K562 (cell line): Measurements from ENCODE around the gene NRP2. TPM values are rescaled to one million over a fixed set of nuclear protein-coding genes. Genes with fewer than 3 reads are reported as not detected.

ENCODE experiments used
- ATAC-seq: fragments of 200-7000 bp; cut with Tn5 transposase; 3 replicates; pipeline ENCODE4 v1.9.1; 2020; ENCODE audit warnings: moderate library complexity
- BruUV-seq: library from RNA; stranded (reverse); fragments of 400-500 nt; replicated peaks from 2 replicates; lab custom pipeline; 2021; lab: Mats Ljungman, UMichigan
- CTCF ChIA-PET: fragments of 300-600 bp; formaldehyde crosslinking; extraction: SDS; loops from one replicate; lab custom pipeline; 2021; ENCODE audit warnings: low intra/inter-chr PET ratio; lab: Yijun Ruan, JAX
- POLR2A ChIA-PET: fragments of 300-600, 350-650 bp; sonication (Branson Sonifier 250); formaldehyde crosslinking; extraction: SDS; loops from one replicate; lab custom pipeline; 2021; ENCODE audit warnings: antibody characterized with exemption, inconsistent platforms; lab: Yijun Ruan, JAX
- DNase-seq, 4 experiments: peaks; one replicate each; pipeline versions ENCODE4 v3.0.0 to v3.0.0-alpha.2; 2011 to 2018; ENCODE audit warnings: low spot score in 3 of 4, mixed read lengths in 3 of 4; ENCODE audit errors: extremely low read depth in 1 of 4
- FAIRE-seq: peaks from 2 replicates; lab custom pipeline; 2011; peaks lifted over from hg19 to GRCh38; lab: Jason Lieb, UNC
- H2AFZ ChIP-seq: 2 replicates; pipeline ENCODE4 v1.6.0; 2011; ENCODE audit warnings: low read depth, low read length, control low read depth, inconsistent platforms
- H3K27ac ChIP-seq: fragments of 200-600 bp; 3 replicates; pipeline ENCODE4 v1.8.0; 2011; ENCODE audit warnings: low read depth, mild to moderate bottlenecking, control low read depth, inconsistent platforms, low read length, moderate library complexity, mixed read lengths; ENCODE audit errors: extremely low read depth
- H3K27me3 ChIP-seq, 2 experiments: fragments of 300-600 bp in 1 of 2; 2 replicates in 1 of 2; 3 replicates in 1 of 2; pipeline versions ENCODE4 v1.6.0 to v1.8.0; 2011; ENCODE audit warnings: inconsistent platforms in 2 of 2, low read length in 2 of 2, mild to moderate bottlenecking in 1 of 2, mixed read lengths in 1 of 2, moderate library complexity in 1 of 2; ENCODE audit not compliant: control insufficient read depth in 2 of 2, insufficient read depth in 2 of 2
- H3K36me3 ChIP-seq: fragments of 300-600 bp; 3 replicates; pipeline ENCODE4 v1.8.0; 2011; ENCODE audit warnings: mild to moderate bottlenecking, low read length, inconsistent platforms; ENCODE audit not compliant: control insufficient read depth, insufficient read depth
- H3K4me1 ChIP-seq, 2 experiments: fragments of 200-600 bp in 1 of 2; replicated peaks in 1 of 2; 2 replicates in 1 of 2; 3 replicates in 1 of 2; pipeline versions ENCODE4 v1.5.1 to v1.8.0; 2011; ENCODE audit warnings: inconsistent platforms in 2 of 2, low read length in 2 of 2, mild to moderate bottlenecking in 1 of 2, mixed read lengths in 1 of 2, moderate library complexity in 1 of 2; ENCODE audit not compliant: control insufficient read depth in 2 of 2, insufficient read depth in 2 of 2
- H3K4me2 ChIP-seq: 2 replicates; pipeline ENCODE4 v1.6.1; 2011; ENCODE audit warnings: low read length, control low read depth, inconsistent platforms, mixed read lengths; ENCODE audit not compliant: insufficient read depth
- H3K4me3 ChIP-seq: fragments of 200-600 bp; sonication (generic), shearing (Covaris generic); 2 replicates; pipeline ENCODE4 v1.5.1; 2016; ENCODE audit warnings: control low read depth, inconsistent platforms
- H3K79me2 ChIP-seq: fragments of 200-600 bp; 3 replicates; pipeline ENCODE4 v1.8.0; 2011; ENCODE audit warnings: low read length, inconsistent platforms; ENCODE audit not compliant: control insufficient read depth, insufficient read depth
- H3K9ac ChIP-seq, 2 experiments: 2 replicates each; pipeline versions ENCODE4 v1.6.0 to v1.6.1; 2011; ENCODE audit warnings: low read depth in 2 of 2, low read length in 2 of 2, control low read depth in 1 of 2, inconsistent platforms in 1 of 2, mild to moderate bottlenecking in 1 of 2, mixed read lengths in 1 of 2; ENCODE audit not compliant: insufficient read depth in 1 of 2
- H3K9me1 ChIP-seq: one replicate; pipeline ENCODE4 v1.6.0; 2011; ENCODE audit warnings: inconsistent platforms, mild to moderate bottlenecking, low read length, moderate library complexity; ENCODE audit not compliant: control insufficient read depth, insufficient read depth
- H3K9me3 ChIP-seq: replicated peaks from 2 replicates; pipeline ENCODE4 v1.5.1; 2011; ENCODE audit warnings: low read depth, low read length, inconsistent platforms; ENCODE audit not compliant: control insufficient read depth, insufficient read depth
- H4K20me1 ChIP-seq: replicated peaks from 2 replicates; pipeline ENCODE4 v1.6.1; 2011; ENCODE audit warnings: low read length, inconsistent platforms, mixed read lengths; ENCODE audit not compliant: control insufficient read depth, insufficient read depth
- BCOR ChIP-seq: fragments of 450-650 bp; IDR thresholded peaks from 2 replicates; pipeline ENCODE4 v1.6.1; 2016
- CHCHD3 ChIP-seq: fragments of 250-450 bp; sonication (Bioruptor Pico); IDR thresholded peaks from 2 replicates; pipeline ENCODE4 v2.1.2; 2022; ENCODE audit warnings: mild to moderate bottlenecking
- CREB5 ChIP-seq: fragments of 250-450 bp; sonication (Bioruptor Pico); IDR thresholded peaks from 2 replicates; pipeline ENCODE4 v1.5.0; 2020; ENCODE audit warnings: mild to moderate bottlenecking
- HDAC6 ChIP-seq: IDR thresholded peaks from 2 replicates; pipeline ENCODE4 v1.6.1; 2012; ENCODE audit warnings: low read depth, mild to moderate bottlenecking, control low read depth, inconsistent platforms, low read length, moderate library complexity
- NFATC3 ChIP-seq: fragments of 450-650 bp; IDR thresholded peaks from 2 replicates; pipeline ENCODE4 v1.6.1; 2017; ENCODE audit warnings: mild to moderate bottlenecking
- NFE2L1 ChIP-seq: fragments of 450-650 bp; IDR thresholded peaks from 2 replicates; pipeline ENCODE4 v1.6.1; 2016; ENCODE audit warnings: missing genetic modification characterization, low read depth, mild to moderate bottlenecking, missing compliant biosample characterization, moderate library complexity, borderline replicate concordance
- PML ChIP-seq: IDR thresholded peaks from 2 replicates; pipeline ENCODE4 v1.6.1; 2012; ENCODE audit warnings: low read length, inconsistent platforms
- PRDM10 ChIP-seq: fragments of 450-650 bp; IDR thresholded peaks from 2 replicates; pipeline ENCODE4 v1.6.1; 2018; ENCODE audit not compliant: partially characterized antibody
- YBX1 ChIP-seq: fragments of 450-650 bp; IDR thresholded peaks from 2 replicates; pipeline ENCODE4 v1.7.1; 2016; ENCODE audit warnings: mild to moderate bottlenecking
- ZNF398 ChIP-seq: fragments of 250-450 bp; sonication (Bioruptor Pico); IDR thresholded peaks from 2 replicates; pipeline ENCODE4 v1.8.0; 2021; ENCODE audit warnings: moderate library complexity, mild to moderate bottlenecking, inconsistent platforms
- ZNF445 ChIP-seq: fragments of 250-450 bp; sonication (Bioruptor Pico); IDR thresholded peaks from 2 replicates; pipeline ENCODE4 v1.4.0; 2020; ENCODE audit warnings: low read depth, mild to moderate bottlenecking, moderate library complexity
- ZNF766 ChIP-seq: fragments of 200-800 bp; sonication (Bioruptor generic); conservative IDR thresholded peaks from 2 replicates; pipeline ENCODE4 v1.6.1; 2016; ENCODE audit warnings: missing genetic modification characterization, missing compliant biosample characterization
- WGBS: fragments of 100-300 bp; shearing (Covaris generic); methylation state at CpG from one replicate; pipeline ENCODE4 v1.1.6; 2016; ENCODE audit warnings: low coverage, mixed read lengths; ENCODE audit not compliant: insufficient coverage; ENCODE audit errors: missing lambda C conversion rate; 5-methylcytosine and 5-hydroxymethylcytosine counted together
- in situ Hi-C: fragments of 300-500 bp; cut with MboI; formaldehyde crosslinking; loops from 4 replicates; pipeline ENCODE4 v1.15.0; 2018; ENCODE audit warnings: inconsistent platforms, mixed read lengths
- intact Hi-C: fragments of 100-400 bp; cut with micrococcal nuclease; formaldehyde crosslinking; loops from 2 replicates; pipeline ENCODE4 v1.14.2; 2022
- polyA plus RNA-seq, 8 experiments: library from polyadenylated mRNA; depleted of rRNA in 4 of 8; stranded (reverse) in 5 of 8; unstranded in 3 of 8; fragments of >200 nt; fragmentation: Nextera tagmentation in 2 of 8; fragmentation: Illumina TruSeq in 1 of 8; extraction: Ambion mirVana in 2 of 8; extraction: Trizol in 1 of 8; gene quantifications; 2 replicates each; pipeline versions ENCODE4 v1.2.1 to v1.2.3, GENCODE V29; 2011 to 2014; ENCODE audit warnings: inconsistent platforms in 1 of 8, missing spikeins in 1 of 8
- total RNA-seq, 7 experiments: library from RNA; depleted of rRNA in 6 of 7; stranded (reverse); fragments of >200 nt in 6 of 7; fragmentation: Illumina TruSeq in 2 of 7; extraction: Trizol in 2 of 7; gene quantifications; 2 replicates each; pipeline versions ENCODE4 v1.2.1 to v1.2.3, GENCODE V29; 2011 to 2021; ENCODE audit warnings: low replicate concordance in 1 of 7

Gene NRP2
- total and polyA plus RNA-seq, 9 of the 15 experiments (the other 6 are each of a cell fraction or from before 2014, with no cell fraction given), result 0.05 to 0.31 (median 0.15) TPM; not detected in 5

- DNase-seq (no peak), FAIRE-seq (no peak), ATAC-seq (no peak)
- Histone ChIP-seq H3K9ac (no peak overlapping the region), H4K20me1 (no peaks in the 10 kb centered on the region), H3K9me3 (no peaks in the 10 kb centered on the region), H3K27me3 (peaks cover 2 to 30% of the 10 kb centered on the region in 2 experiments; a peak in 3 of 5 replicates), H3K9me1 (no peaks in the 10 kb centered on the region), H3K27ac (no peak overlapping the region), H3K36me3 (no peaks in the 10 kb centered on the region)
- 0% methylated on average over 6 of the region's 6 CpGs for WGBS
- ChIA-PET CTCF (no interaction called here), POLR2A (no interaction called here)
- in situ Hi-C loops, result no loop called here
- no TSS peak for BruUV-seq
- TF ChIP-seq ZNF398 (CRISPR knock-in tag), result no peak
- no peak for TF ChIP-seq CREB5 (CRISPR knock-in tag)
- no peak for TF ChIP-seq BCOR
- TF ChIP-seq ZNF766 (CRISPR knock-in tag), result no peak
- TF ChIP-seq ZNF445 (CRISPR knock-in tag), result no peak
- TF ChIP-seq CHCHD3 (CRISPR knock-in tag), result no peak
- TF ChIP-seq NFATC3, result no peak
- no peak for TF ChIP-seq YBX1
- no peak for TF ChIP-seq NFE2L1 (tag)
- TF ChIP-seq PRDM10, result no peak
- TF ChIP-seq HDAC6, result no peak
- no peak for TF ChIP-seq PML
- TF ChIP-seq, all 486 proteins: peak for 0
- no peak overlapping the region for H3K4me2 ChIP-seq
- no peak overlapping the region for H3K4me3 ChIP-seq
- H3K4me1 ChIP-seq, result no peaks in the 10 kb centered on the region
- no peak overlapping the region for H2AFZ ChIP-seq
- no peaks in the 10 kb centered on the region for H3K79me2 ChIP-seq
- intact Hi-C loops, result no loop called here
These were observed 120.6 kb downstream of the NRP2 start for GRCh38 chr2:205802941-205803340.
